GM18861 (cell line): Measurements from ENCODE around the gene AWAT1.
"Not testable (repeated sequence)": the region's sequence is repeated elsewhere in the genome, so short reads cannot be mapped to it uniquely, and the experiment has no call there.

Source experiments
- ATAC-seq: cut with Tn5 transposase; IDR thresholded peaks from one replicate; pipeline ENCODE4 v1.9.1; 2021; ENCODE audit not compliant: unreplicated experiment

Gene AWAT1

DNA sequence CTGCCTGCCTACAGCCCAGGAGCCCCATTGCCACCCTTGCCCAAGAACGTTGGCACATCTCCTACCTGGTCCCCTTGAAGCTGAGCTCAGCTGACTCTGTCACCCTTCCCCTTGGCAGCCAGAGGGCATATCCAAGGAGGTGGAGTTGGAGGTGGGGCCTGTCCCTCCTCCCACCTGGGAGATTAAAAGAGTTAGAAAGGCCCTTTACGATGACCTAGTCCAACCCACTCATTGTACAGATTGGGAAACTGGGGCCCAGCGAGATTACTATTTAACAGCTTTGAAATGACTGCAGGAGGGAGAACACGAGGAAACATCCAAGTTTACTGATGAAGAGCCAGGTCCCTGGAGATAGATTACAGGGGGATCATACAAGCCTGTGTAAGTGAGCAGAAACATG, 25.6 kb downstream of the AWAT1 start, which contains the start of gene P2RY4:
Gene P2RY4 (minus strand): TSS at position 101 of the 400 bp plus-strand sequence. CDS start 580 bp downstream, outside the sequence.
- no peak for ATAC-seq

DNA sequence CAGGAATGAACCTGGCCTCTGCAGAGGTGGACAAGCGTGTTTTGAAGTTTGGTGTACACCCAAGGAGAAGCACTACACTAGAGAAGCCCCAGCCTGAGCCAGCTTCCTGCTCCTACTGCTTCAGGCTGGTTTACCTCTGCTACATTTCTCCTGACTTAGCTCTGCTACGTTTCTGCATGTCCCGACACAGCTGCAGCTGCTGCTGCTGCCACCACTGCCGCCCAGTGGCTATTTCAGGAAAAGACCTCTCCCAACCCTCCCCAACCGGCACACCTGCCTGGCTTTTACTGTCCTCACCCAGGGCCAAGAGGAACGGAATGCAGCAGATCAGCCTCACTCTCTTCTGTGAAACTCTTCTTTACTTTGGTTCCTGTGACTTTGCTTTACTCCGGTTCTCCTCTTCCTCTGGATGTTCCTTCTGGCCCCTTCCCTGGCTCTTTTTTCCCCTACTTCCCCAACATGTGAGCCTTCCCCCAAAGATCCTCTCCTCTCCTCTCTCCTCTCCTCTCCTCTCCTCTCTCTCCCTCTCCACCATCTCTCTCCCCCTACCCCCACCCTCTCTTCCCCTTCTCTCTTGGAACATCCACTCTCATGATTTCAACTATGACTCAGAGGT, 28.6 kb downstream of the AWAT1 start:
- no peak for ATAC-seq

DNA sequence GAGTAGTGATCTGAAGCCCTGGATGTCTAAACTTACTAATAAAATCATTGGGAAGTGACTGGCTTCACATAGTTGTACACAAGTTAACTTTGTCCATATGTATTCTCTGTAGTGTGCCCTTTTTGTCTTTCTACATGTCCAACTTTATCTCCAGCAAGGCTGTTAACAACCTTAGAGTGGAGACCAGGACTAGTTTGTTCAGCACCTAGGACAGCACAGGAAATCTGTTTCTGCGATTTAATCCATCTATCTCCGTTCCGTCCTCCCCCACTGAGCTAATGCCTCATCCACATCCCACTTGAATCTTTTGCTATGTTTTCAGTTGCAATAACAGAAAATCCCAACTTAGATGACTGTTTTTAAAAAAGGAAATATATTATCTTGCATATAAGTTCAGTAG, 30.3 kb downstream of the AWAT1 start:
- no peak for ATAC-seq

DNA sequence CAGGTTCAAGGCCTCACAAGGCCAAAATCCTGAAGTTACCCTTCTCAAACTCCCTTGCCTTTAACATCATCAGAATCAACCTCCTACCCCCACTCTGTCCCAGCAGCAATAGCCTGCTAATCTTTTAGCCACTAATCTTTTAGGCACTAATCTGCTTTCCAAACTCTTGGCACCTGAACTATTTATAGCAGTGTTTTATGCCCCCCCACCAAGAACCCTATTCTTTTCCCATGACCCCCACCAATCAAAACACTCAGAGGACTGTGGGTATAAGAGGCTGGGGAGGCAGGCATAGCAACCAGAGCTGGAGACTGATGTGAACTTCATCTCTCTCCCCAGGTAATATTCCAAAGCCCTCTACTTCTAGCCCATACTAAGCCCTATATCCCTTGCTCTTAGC, 33.6 kb downstream of the AWAT1 start, which contains the start of gene ARR3:
Gene ARR3 (plus strand): TSS at position 301 of the 400 bp plus-strand sequence. CDS start 1,052 bp downstream, outside the sequence.
- no peak for ATAC-seq

DNA sequence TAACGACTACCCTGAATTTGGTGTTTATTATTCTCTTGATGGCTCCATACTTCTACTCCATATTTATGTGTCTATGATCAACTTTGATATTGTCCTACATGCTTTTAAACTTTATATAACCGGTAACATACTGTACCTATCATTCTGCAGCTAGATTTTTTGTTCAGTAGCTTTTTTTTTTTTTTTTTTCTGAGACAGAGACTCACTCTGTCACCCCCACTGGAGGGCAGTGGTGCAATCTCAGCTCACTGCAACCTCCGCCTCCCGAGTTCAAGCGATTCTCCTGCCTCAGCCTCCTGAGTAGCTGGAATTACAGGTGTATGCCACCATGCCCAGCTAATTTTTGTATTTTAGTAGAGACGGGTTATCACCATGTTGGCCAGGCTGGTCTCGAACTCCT, 39.6 kb downstream of the AWAT1 start:
- not testable (repeated sequence) for ATAC-seq

DNA sequence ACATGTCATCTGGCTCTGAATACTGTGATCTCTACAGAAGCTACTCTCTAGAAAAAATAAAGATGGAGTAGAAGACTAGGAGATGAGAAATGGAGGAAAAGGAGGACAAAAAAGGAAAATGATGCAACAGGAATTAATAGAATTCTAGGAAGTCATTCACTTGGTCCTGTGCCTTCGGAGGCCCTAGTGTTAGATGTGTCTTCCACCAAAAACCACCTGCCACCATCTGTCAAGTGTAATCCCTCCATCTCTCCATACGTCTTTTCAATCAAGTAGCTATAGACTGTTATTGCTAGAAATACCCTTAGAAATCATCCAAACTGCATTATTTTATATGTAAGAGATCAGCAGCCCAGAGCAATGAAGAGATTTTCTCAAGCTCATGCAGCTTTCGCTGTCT, 44.6 kb downstream of the AWAT1 start:
- no peak for ATAC-seq

DNA sequence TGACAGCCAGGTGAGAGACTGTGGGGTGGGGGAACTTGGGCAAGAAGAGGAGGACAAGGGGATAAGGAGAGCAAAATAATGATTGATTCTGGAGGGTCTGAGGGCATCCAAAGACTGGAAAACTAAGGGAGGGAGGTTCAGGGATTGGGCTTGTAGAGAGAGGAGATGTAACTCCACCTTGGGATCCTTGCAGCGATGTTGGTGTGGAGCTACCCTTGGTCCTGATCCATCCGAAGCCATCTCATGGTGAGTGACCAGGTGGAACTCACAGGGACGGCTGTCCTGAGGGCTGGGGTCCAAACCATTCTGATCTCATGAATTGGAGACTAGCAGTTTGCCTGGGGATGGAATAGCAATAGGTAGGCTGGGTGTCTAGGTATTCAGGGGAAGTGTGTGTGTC, 46.1 kb downstream of the AWAT1 start:
- no peak for ATAC-seq

DNA sequence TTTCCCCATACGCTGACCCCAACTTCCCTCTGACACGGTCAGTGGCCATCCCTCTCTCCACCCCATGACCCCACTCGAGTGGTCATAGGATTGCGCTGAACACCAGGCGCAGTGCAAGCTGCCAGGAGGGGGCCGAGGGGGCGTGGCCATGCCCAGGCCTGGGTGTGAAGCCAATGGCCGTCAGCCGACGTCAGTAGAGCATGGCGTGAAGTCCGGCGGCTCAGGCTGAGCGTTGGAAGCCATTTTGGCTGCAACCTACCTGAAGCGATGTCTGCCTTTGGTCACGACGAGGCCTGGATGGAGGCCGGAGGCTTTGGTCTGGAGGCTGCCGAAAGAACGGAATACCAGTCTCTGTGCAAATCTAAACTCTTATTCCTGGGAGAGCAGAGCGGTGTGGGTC, 47.5 kb downstream of the AWAT1 start, which contains the start of gene RAB41:
Gene RAB41 (plus strand): TSS at position 222 of the 400 bp plus-strand sequence. CDS start 46 bp downstream, at position 268.
- ATAC-seq = no peak

DNA sequence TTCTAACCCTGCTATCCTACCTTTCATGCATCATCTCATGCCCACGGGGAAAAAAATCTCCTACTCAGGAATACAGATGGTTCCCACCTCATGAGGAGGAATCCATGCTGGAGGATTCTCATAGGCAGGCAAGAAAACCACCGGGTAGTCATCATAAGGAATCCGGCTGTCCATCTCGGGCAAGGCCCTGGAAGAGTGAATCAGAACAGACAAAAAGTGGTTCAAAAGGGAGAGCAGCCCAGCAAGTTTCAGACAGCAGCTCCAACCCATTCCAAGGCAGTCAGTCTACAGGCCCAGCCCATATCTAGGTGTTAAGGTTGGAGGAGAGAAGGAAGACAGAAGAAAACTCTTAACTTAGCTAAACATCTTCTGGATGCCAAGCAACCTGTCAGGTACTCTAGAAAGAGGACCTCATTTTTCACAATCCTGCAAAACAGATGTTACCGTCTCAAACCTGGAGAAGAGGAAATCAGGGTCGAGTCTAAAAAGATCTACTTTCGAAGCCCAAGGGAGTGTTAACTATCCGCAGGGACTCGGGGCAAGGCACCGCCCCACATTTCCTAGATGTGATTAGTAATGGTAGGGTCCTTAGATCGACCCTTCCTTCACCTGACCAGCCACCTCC, 54.8 kb downstream of the AWAT1 start:
- ATAC-seq = no peak
